BE2C (cell line): ENCODE results near the gene ARHGAP20.

Source experiments
- DNase-seq: peaks from one replicate; pipeline ENCODE4 v3.0.0-alpha.2; 2020
- H3K27me3 ChIP-seq: fragments of 250-450 bp; sonication (Bioruptor Pico); 2 replicates; pipeline ENCODE4 v1.5.1; 2020; ENCODE audit warnings: mild to moderate bottlenecking
- H3K36me3 ChIP-seq: fragments of 250-450 bp; sonication (Bioruptor Pico); 2 replicates; pipeline ENCODE4 v1.5.1; 2020; ENCODE audit warnings: mild to moderate bottlenecking
- H3K4me1 ChIP-seq: fragments of 250-450 bp; sonication (Bioruptor Pico); 2 replicates; pipeline ENCODE4 v1.5.1; 2020
- H3K4me3 ChIP-seq: 2 replicates; pipeline ENCODE4 v1.5.1; 2011; ENCODE audit warnings: low read depth, low read length
- H3K9me3 ChIP-seq: fragments of 250-450 bp; sonication (Bioruptor Pico); 2 replicates; pipeline ENCODE4 v1.5.1; 2020
- CTCF ChIP-seq: IDR thresholded peaks from 2 replicates; pipeline ENCODE4 v1.5.1; 2012; ENCODE audit warnings: mild to moderate bottlenecking, low read depth, low read length

Gene ARHGAP20

DNA sequence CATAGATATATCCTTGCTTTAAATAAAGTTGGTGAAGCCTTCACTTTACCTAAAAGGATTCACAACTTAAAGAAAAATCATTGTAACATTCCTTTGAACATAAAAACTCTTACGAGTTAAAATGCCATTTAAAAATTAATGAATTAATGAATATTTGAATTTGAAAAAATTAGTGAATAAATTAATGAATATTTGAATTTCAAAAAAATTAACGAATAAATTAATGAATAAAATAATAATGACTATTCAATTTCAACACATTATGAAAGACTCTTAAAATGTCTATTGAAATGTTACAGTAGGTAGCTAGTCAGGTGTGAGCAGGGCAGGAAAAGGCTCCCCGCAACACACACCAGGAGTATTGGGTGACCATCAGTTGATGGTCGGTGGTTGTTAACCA is 22.9 kb downstream of the ARHGAP20 start:
- no peak for TF ChIP-seq CTCF
- Histone ChIP-seq H3K36me3 (no peaks in the 10 kb centered on the region), H3K27me3 (no peaks in the 10 kb centered on the region), H3K9me3 (no peaks in the 10 kb centered on the region), H3K4me1 (no peaks in the 10 kb centered on the region), H3K4me3 (no peak overlapping the region)
- no peak for DNase-seq

GRCh38 chr11:110679323-110679975 is 32.8 kb downstream of the ARHGAP20 start:
- no peak overlapping the region for H3K4me3 ChIP-seq
- no peaks in the 10 kb centered on the region for H3K36me3 ChIP-seq
- DNase-seq: no peak
- H3K27me3 ChIP-seq: no peaks in the 10 kb centered on the region
- no peaks in the 10 kb centered on the region for H3K4me1 ChIP-seq
- no peaks in the 10 kb centered on the region for H3K9me3 ChIP-seq
- TF ChIP-seq CTCF: no peak

GRCh38 chr11:110675548-110675947 is 36.7 kb downstream of the ARHGAP20 start:
- H3K27me3 ChIP-seq: no peaks in the 10 kb centered on the region
- TF ChIP-seq CTCF: no peak
- DNase-seq: no peak
- H3K4me1 ChIP-seq: no peaks in the 10 kb centered on the region
- H3K36me3 ChIP-seq: no peaks in the 10 kb centered on the region
- H3K9me3 ChIP-seq: no peaks in the 10 kb centered on the region
- H3K4me3 ChIP-seq: no peak overlapping the region

DNA sequence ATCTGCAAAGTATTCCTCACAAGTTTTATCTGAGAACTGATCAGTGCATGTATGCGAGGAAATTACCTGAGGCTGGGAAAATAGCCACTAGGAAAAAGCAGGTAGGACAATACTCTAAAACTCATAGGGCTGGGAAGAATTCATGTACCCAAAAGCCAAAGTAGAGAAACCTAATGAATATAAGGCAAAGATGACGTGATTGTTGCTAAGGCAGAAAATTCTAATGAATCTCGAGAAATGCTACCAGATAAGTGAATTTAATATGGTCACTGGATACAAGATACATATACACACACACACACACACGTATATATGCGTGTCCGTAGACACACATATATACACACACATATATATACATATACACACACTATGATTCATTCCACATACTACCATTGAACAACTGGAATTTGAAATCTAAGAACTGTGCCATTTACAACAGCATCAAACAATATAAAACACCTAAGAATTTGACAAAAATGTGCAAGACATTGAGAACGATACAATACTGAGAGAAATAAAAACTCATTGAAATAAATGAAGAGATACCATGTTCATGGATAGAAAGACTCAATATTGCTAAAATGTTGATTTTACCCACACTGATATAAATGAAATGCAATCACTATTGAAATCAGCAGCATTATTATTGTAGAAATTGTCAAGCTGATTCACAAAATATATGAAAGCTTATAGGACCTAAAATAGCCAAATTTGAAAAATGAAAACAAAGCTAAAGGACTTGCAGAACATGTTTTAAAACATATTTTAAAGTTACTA is 46.4 kb downstream of the ARHGAP20 start:
- no peaks in the 10 kb centered on the region for H3K9me3 ChIP-seq
- H3K4me3 ChIP-seq: no peak overlapping the region
- no peak for TF ChIP-seq CTCF
- H3K36me3 ChIP-seq: no peaks in the 10 kb centered on the region
- no peaks in the 10 kb centered on the region for H3K4me1 ChIP-seq
- no peak for DNase-seq
- no peaks in the 10 kb centered on the region for H3K27me3 ChIP-seq

DNA sequence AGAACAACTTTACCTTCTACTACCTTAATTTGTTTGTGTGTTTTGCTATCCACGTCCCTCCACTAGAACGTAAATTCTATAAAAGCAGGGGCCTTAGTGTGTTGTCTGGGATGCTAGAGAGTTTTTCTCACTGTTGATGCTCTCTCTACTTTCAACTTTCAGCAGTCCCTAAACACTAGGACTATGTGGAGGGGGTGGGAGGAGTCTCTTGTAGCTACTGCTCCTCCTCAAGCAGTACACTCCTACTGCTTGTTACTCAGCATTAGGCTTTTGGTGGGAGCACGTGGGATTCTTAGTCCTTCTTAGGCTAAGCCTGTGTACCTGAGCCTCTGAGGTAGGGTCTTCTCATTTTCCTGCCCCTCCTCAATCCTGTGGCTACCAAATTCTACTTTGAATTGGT is 56.3 kb downstream of the ARHGAP20 start:
- no peak overlapping the region for H3K4me3 ChIP-seq
- H3K9me3 ChIP-seq: no peaks in the 10 kb centered on the region
- no peak for TF ChIP-seq CTCF
- H3K4me1 ChIP-seq: no peaks in the 10 kb centered on the region
- H3K27me3 ChIP-seq: no peaks in the 10 kb centered on the region
- no peaks in the 10 kb centered on the region for H3K36me3 ChIP-seq
- no peak for DNase-seq

- DNase-seq: no peak
Measured at GRCh38 chr11:110654456-110654855, 57.8 kb downstream of the ARHGAP20 start.

More at GRCh38 chr11:110654456-110654855, 57.8 kb downstream of the ARHGAP20 start:
- Histone ChIP-seq H3K4me3 (no peak overlapping the region), H3K9me3 (no peaks in the 10 kb centered on the region), H3K27me3 (no peaks in the 10 kb centered on the region), H3K4me1 (no peaks in the 10 kb centered on the region), H3K36me3 (no peaks in the 10 kb centered on the region)
- TF ChIP-seq CTCF: no peak
